Measurements from ENCODE around the gene CHST9. TPM values are rescaled to one million over a fixed set of nuclear protein-coding genes. Genes with fewer than 3 reads are reported as not detected.
"Not testable (repeated sequence)": the region's sequence is repeated elsewhere in the genome, so short reads cannot be mapped to it uniquely, and the experiment has no call there.

The CHST9 gene
- total and polyA plus RNA-seq, 2 of the 4 experiments (the other 2 are of a cell fraction): not detected

DNA sequence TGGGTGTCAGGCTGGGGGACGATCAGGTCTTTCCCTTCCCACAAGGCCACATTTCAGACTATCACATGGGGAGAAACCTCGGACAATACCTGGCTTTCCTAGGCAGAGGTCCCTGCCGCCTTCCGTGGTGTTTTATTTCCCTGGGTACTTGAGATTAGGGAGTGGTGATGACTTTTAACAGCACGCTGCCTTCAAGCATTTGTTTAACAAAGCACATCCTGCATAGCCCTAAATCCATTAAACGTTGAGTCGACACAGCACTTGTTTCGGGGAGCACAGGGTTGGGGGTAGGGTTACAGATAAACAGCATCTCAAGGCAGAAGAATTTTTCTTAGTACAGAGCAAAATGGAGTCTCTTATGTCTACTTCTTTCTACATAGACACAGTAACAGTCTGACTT lies 257.3 kb downstream of the CHST9 start:
- WGBS, 2 experiments (ENCODE audit: extremely low coverage in 2 of 2, insufficient read length in 1 of 2): no CpG with 5 or more reads among the region's 8 CpGs
- H3K27ac ChIP-seq (ENCODE audit: insufficient read depth, low read length); BruUV-seq (replicated peaks): not testable (repeated sequence)

More for the DNA sequence above, 257.3 kb downstream of the CHST9 start:
- in situ Hi-C loops (cut with MboI; ENCODE audit: low sequenced_read_pairs); H3K9me3 ChIP-seq (ENCODE audit: control insufficient read depth, insufficient read depth, low read length); dilution Hi-C loops (cut with HindIII; ENCODE audit: low sequenced_read_pairs, unreplicated experiment); H4K20me1 ChIP-seq (ENCODE audit: insufficient read depth, low read length); H2BK20ac ChIP-seq (ENCODE audit: low read depth, low read length); H2BK120ac ChIP-seq (ENCODE audit: low read depth, low read length); H3K14ac ChIP-seq (replicated peaks; ENCODE audit: low read depth, low read length); DNase-seq; H3K4me2 ChIP-seq (ENCODE audit: low read depth, low read length); H3K56ac ChIP-seq (ENCODE audit: extremely low read depth, insufficient read depth, low read length); H2BK5ac ChIP-seq (ENCODE audit: low read depth, low read length, poor library complexity, severe bottlenecking); H2AFZ ChIP-seq (replicated peaks; ENCODE audit: low read length, poor library complexity); intact Hi-C loops (cut with micrococcal nuclease); H2BK15ac ChIP-seq (ENCODE audit: low read depth, low read length); H3K4me1 ChIP-seq (ENCODE audit: control insufficient read depth, insufficient read depth, low read length); H2AK9ac ChIP-seq (replicated peaks; ENCODE audit: low read depth, low read length, poor library complexity); H3K23ac ChIP-seq (ENCODE audit: low read depth, low read length); ATAC-seq (ENCODE audit: low read depth); H3K9me1 ChIP-seq (ENCODE audit: insufficient read depth, low read length); H3K27me3 ChIP-seq (ENCODE audit: control insufficient read depth, insufficient read depth, low read length); H2AK5ac ChIP-seq (ENCODE audit: low read depth, low read length); H3K79me1 ChIP-seq (ENCODE audit: low read depth in 1 of 2, low read length in 2 of 2); H4K8ac ChIP-seq (ENCODE audit: low read depth in 2 of 2, low read length in 2 of 2); H3K9ac ChIP-seq (ENCODE audit: low read depth, low read length); POLR2A ChIA-PET (ENCODE audit: unreplicated experiment); CTCF ChIA-PET; H3K18ac ChIP-seq (ENCODE audit: low read depth, low read length); H3K36me3 ChIP-seq (ENCODE audit: control insufficient read depth, insufficient read depth, low read length); H3K4me3 ChIP-seq (ENCODE audit: insufficient read depth, low read depth, low read length); H4K91ac ChIP-seq (ENCODE audit: insufficient read depth, low read depth, low read length); H4K5ac ChIP-seq (ENCODE audit: low read depth, low read length); H3K4ac ChIP-seq (ENCODE audit: low read depth, low read length): not testable (repeated sequence)

Measured in IMR-90 (cell line).